DOHH2 (cell line): ENCODE results near the gene LAMP2.

Source experiments
- EZH2phosphoT487 ChIP-seq: fragments of 200-600 bp; sonication (generic); IDR thresholded peaks from 2 replicates; pipeline ENCODE4 v1.6.1; 2017; ENCODE audit warnings: borderline replicate concordance, mild to moderate bottlenecking, antibody characterized with exemption, low read length, moderate library complexity, mixed read lengths
- TF ChIP-seq, protein P1 (sequence below): fragments of 200-600 bp; sonication (generic); IDR thresholded peaks from one replicate; pipeline ENCODE4 v1.5.1; 2014; ENCODE audit warnings: antibody characterized with exemption, mild to moderate bottlenecking, low read depth, low read length; ENCODE audit not compliant: poor library complexity, severe bottlenecking

DNA sequence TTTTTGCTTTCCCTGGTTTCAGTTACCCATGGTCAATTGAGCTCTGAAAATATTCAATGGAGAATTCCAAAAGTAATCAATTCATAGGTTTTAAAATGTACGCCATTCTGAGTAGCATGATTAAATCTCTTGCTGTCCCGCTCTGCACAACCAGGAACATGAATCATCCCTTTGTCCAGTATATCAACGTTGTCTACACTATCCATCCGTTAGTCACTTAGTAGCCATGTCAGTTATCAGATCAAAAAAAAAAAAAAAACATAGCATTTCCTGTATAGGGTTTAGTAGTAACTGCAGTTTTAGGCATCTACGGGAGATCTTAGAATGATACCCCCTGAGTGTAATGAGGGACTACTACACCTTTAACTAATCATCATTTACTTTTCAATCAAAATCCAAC is 15.1 kb downstream of the LAMP2 start:
- TF ChIP-seq, protein P1, sequence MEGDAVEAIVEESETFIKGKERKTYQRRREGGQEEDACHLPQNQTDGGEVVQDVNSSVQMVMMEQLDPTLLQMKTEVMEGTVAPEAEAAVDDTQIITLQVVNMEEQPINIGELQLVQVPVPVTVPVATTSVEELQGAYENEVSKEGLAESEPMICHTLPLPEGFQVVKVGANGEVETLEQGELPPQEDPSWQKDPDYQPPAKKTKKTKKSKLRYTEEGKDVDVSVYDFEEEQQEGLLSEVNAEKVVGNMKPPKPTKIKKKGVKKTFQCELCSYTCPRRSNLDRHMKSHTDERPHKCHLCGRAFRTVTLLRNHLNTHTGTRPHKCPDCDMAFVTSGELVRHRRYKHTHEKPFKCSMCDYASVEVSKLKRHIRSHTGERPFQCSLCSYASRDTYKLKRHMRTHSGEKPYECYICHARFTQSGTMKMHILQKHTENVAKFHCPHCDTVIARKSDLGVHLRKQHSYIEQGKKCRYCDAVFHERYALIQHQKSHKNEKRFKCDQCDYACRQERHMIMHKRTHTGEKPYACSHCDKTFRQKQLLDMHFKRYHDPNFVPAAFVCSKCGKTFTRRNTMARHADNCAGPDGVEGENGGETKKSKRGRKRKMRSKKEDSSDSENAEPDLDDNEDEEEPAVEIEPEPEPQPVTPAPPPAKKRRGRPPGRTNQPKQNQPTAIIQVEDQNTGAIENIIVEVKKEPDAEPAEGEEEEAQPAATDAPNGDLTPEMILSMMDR: no peak
- no peak for TF ChIP-seq EZH2phosphoT487
